Omental fat pad (tissue), 4 donors: ENCODE measurements around the gene MAP3K12. TPM values are rescaled to one million over a fixed set of nuclear protein-coding genes. Genes with fewer than 3 reads are reported as not detected.

Experiments used
- ATAC-seq: fragments of 150-250 bp; one replicate; pipeline ENCODE4 v1.9.1; 2016; ENCODE audit warnings: mild to moderate bottlenecking, moderate library complexity; ENCODE audit not compliant: low FRiP score
- DNase-seq: peaks from one replicate; pipeline ENCODE4 v3.0.0-alpha.2; 2019; ENCODE audit warnings: low spot score
- CTCF ChIP-seq, 3 donors: fragments of 450-650 bp; IDR thresholded peaks; one replicate each; pipeline ENCODE4 v1.5.1; 2016 to 2017; ENCODE audit warnings: antibody characterized with exemption in 3 of 3, mild to moderate bottlenecking in 3 of 3, moderate library complexity in 2 of 3
- total RNA-seq, 4 donors: library from RNA; depleted of rRNA; stranded (reverse); fragments of >200 nt; gene quantifications; one replicate each; pipeline ENCODE4 v1.1.0, GENCODE V29; 2016

Gene MAP3K12
- total RNA-seq, 4 donors from 2014 or later, result 5.5 to 35.9 (median 17.1) TPM

DNA sequence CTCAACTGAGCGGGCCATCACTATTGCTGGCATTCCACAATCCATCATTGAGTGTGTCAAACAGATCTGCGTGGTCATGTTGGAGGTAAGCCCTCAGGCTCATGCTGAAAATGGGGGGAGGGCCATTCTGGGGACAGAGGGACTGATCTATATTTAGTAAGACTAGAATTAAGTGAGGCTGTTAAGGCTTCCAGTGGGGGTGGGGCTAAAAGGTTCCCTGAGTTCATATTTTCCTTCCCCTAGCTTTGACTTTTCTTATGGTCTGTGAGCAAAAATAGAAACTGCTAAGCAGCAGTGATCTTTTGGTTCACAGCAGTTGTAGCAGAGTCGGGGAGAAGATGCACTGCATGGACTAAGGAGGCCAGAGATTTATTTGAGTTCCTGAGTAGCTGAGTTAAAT lies 38.2 kb downstream of the MAP3K12 start:
- ATAC-seq, result no peak
- no peak for DNase-seq
- no peak for TF ChIP-seq CTCF (IDR thresholded peaks at IDR 0.05)

DNA sequence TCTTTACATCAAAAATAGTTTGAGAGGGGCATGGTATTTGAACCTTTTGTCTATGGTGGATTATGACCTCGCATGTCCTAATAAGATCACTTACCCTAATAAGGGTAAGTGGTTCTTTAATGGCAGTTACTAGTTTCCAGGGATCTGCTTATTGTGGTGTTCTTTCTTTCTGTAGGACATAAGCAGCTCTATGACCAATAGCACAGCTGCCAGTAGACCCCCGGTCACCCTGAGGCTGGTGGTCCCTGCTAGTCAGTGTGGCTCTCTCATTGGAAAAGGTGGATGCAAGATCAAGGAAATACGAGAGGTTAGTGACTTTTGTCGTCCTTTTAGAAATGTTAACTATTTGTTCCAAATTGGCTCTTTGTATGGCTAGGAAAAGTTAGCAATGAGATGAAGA lies 40.2 kb downstream of the MAP3K12 start:
- DNase-seq (no peak), ATAC-seq (no peak)
- no peak for TF ChIP-seq CTCF (IDR thresholded peaks at IDR 0.05)

GRCh38 chr12:53456654-53457366 lies 42.4 kb downstream of the MAP3K12 start:
- no peak for TF ChIP-seq CTCF (IDR thresholded peaks at IDR 0.05)
- DNase-seq (no peak), ATAC-seq (no peak)

GRCh38 chr12:53454707-53455106 lies 44.6 kb downstream of the MAP3K12 start:
- ATAC-seq (no peak), DNase-seq (no peak)
- no peak for TF ChIP-seq CTCF (IDR thresholded peaks at IDR 0.05)

- ATAC-seq (no peak), DNase-seq (no peak)
- TF ChIP-seq CTCF (IDR thresholded peaks at IDR 0.05), result no peak
These were observed 45.2 kb downstream of the MAP3K12 start for GRCh38 chr12:53453953-53454640.

DNA sequence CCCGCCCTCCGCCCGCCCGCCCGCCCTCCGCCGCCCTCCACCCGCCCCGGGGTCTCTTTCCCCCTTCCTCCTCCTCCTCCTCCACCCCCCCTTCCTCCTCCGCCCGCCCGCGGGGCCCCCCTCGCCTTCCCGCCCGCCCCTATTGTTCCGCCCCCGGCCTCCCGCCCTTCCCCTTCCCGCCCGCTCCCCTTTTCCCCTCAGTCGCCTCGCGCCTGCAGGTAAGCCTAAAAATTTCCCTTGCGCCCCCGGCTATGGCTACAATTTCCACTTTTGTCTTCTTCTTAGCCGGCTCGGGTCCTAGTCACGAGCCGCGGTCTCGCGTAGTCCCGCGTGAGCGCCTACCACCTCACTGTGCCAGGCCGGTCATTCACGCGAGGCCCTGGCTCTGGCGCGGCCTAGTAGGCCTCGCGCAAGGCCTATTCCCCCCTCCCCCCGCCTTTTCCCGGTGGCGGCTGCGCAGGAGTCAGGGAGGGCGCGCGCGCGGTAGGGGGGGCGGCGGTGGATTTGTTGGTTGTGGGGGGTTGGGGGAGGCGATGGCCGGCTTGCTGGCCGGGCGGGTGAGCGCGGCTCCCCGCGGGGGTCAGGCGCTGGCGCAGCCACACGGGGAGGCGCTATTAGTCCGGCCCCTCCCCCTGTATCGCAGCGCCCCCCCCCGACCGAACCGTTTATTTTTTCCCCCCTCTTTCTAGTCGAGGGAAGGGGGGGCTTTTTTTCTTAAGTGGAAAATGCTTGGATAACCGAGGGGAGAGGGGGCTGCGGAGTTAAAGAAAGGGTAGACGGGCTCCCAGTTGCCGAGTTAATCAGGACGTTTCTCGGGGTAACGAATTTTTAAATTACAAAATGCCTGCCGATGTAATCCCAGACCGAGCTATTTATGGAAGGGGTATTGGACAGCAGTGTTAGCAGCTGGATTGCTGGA lies 46.8 kb downstream of the MAP3K12 start:
- DNase-seq (peak; percentile 69), ATAC-seq (peak; percentile 82)
- TF ChIP-seq CTCF (IDR thresholded peaks at IDR 0.05), result no peak
